BLaER1 treated with 17β-estradiol and CSF1 and Interleukin-3, amounts not matched to agents 10 nM and 100 nM (cell line): ENCODE measurements around the gene PDE3A.

Experiments
- H3K27ac ChIP-seq, 11 experiments: shearing (Covaris generic); formaldehyde crosslinking; 2 replicates each; pipeline ENCODE4 v1.8.1; 2022
- H3K27me3 ChIP-seq, 11 experiments: shearing (Covaris generic); formaldehyde crosslinking; 2 replicates each; pipeline ENCODE4 v1.8.1; 2022
- H3K36me3 ChIP-seq, 11 experiments: shearing (Covaris generic); formaldehyde crosslinking; 2 replicates each; pipeline ENCODE4 v1.8.1; 2022
- H3K4me1 ChIP-seq, 10 experiments: shearing (Covaris generic); formaldehyde crosslinking; 2 replicates each; pipeline ENCODE4 v1.8.1; 2022
- H3K4me2 ChIP-seq, 11 experiments: shearing (Covaris generic); formaldehyde crosslinking; 2 replicates each; pipeline ENCODE4 v1.8.1; 2022
- H3K4me3 ChIP-seq, 10 experiments: shearing (Covaris generic); formaldehyde crosslinking; 2 replicates each; pipeline ENCODE4 v1.8.1; 2022
- H3K9ac ChIP-seq, 11 experiments: shearing (Covaris generic); formaldehyde crosslinking; 2 replicates each; pipeline ENCODE4 v1.8.1; 2022
- H3K9me3 ChIP-seq, 11 experiments: shearing (Covaris generic); formaldehyde crosslinking; replicated peaks in 1 of 11; 2 replicates each; pipeline ENCODE4 v1.8.1; 2022
- H4K20me1 ChIP-seq, 11 experiments: shearing (Covaris generic); formaldehyde crosslinking; 2 replicates each; pipeline ENCODE4 v1.8.1; 2022
- Cebpa-rat ChIP-seq, 11 experiments: shearing (Covaris generic); IDR thresholded peaks; 2 replicates each; pipeline ENCODE4 v1.8.1; 2022

Gene PDE3A

GRCh38 chr12:20695232-20695631, 326.9 kb downstream of the PDE3A start, which contains the start of gene SLCO1C1:
TSS of gene SLCO1C1 (plus strand) at chr12:20695332. CDS start at chr12:20699577, 4,245 bp downstream.
- no peak for TF ChIP-seq Cebpa-rat (IDR thresholded peaks at IDR 0.05)
- H3K4me1 ChIP-seq: no peaks in the 10 kb centered on the region
- H3K9me3 ChIP-seq: no peaks in the 10 kb centered on the region
- H3K36me3 ChIP-seq: no peaks in the 10 kb centered on the region
- no peak within 1 kb of the TSS for H3K27ac ChIP-seq
- no peak within 1 kb of the TSS for H3K4me3 ChIP-seq
- no peaks in the 10 kb centered on the region for H4K20me1 ChIP-seq
- no peaks in the 10 kb centered on the region for H3K27me3 ChIP-seq
- H3K9ac ChIP-seq: no peak within 1 kb of the TSS
- no peak within 1 kb of the TSS for H3K4me2 ChIP-seq

DNA sequence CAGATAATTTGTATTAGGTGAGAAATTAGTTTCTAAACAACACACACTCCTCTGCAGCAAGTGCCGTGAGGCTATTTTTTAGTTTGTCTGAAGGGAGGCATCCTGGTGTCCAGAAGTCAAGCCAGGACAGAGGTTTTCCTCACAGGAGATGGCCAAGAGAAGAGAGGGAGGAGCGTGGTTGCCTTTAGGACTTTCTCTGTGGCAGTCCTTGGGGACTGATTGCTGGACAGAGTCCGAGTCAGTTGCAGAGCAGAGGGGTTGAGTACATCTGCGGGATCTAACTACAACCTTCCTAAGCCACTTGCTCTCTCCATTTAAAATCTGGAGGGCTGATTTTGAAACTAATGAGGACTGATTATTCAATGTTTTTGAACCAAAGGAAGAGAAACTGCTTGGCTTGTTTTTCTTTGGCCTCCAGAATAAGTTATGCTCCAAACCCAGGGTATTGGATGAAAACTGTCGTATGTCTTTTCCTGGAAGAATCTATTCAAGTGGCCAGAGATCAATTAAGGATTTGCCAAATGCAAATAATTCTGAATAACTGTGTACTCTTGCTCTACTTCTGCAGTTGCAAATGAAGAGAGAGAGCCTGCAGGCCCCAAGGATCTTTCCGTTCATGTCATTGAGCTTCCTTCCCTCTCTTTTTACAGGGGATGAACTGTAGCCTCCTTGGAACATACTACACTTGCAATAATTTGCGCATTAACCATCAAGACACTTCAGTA, 328.0 kb downstream of the PDE3A start:
- TF ChIP-seq Cebpa-rat (IDR thresholded peaks at IDR 0.05): no peak
- Histone ChIP-seq H3K9me3 (no peaks in the 10 kb centered on the region), H3K4me1 (no peaks in the 10 kb centered on the region), H3K36me3 (no peaks in the 10 kb centered on the region), H3K4me3 (no peak overlapping the region), H3K27ac (no peak overlapping the region), H3K27me3 (no peaks in the 10 kb centered on the region), H3K4me2 (no peak overlapping the region), H3K9ac (no peak overlapping the region), H4K20me1 (no peaks in the 10 kb centered on the region)

DNA sequence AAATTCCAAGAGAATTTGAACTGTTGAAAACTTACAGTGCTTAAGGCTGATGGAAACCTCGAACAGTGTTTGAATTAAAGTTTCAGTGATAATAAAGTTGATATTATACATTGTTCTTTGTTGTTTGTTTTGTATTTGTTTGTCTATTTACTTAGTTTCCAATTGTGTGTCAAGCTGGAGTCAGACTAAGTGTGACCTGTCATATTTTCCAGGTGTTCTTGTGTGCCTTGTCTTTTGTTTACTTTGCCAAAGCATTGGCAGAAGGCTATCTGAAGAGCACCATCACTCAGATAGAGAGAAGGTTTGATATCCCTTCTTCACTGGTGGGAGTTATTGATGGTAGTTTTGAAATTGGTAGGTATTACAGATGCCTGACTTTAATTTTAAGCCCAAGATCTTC, 332.8 kb downstream of the PDE3A start:
- Histone ChIP-seq H3K9me3 (no peaks in the 10 kb centered on the region), H3K4me2 (no peak overlapping the region), H3K27ac (no peak overlapping the region), H3K36me3 (no peaks in the 10 kb centered on the region), H3K9ac (no peak overlapping the region), H3K27me3 (no peaks in the 10 kb centered on the region), H3K4me1 (no peaks in the 10 kb centered on the region), H3K4me3 (no peak overlapping the region), H4K20me1 (no peaks in the 10 kb centered on the region)
- TF ChIP-seq Cebpa-rat (IDR thresholded peaks at IDR 0.05): no peak

- no peaks in the 10 kb centered on the region for H3K9me3 ChIP-seq
These were observed 336.5 kb downstream of the PDE3A start for GRCh38 chr12:20704860-20705259.

GRCh38 chr12:20711846-20712245, 343.5 kb downstream of the PDE3A start:
- Histone ChIP-seq H3K4me2 (no peak overlapping the region), H3K27ac (no peak overlapping the region), H3K4me1 (no peaks in the 10 kb centered on the region), H3K9ac (no peak overlapping the region), H3K4me3 (no peak overlapping the region), H3K9me3 (no peaks in the 10 kb centered on the region), H3K36me3 (no peaks in the 10 kb centered on the region), H3K27me3 (no peaks in the 10 kb centered on the region), H4K20me1 (no peaks in the 10 kb centered on the region)
- TF ChIP-seq Cebpa-rat (IDR thresholded peaks at IDR 0.05): no peak

More at GRCh38 chr12:20704860-20705259, 336.5 kb downstream of the PDE3A start:
- H4K20me1 ChIP-seq: no peaks in the 10 kb centered on the region
- no peaks in the 10 kb centered on the region for H3K36me3 ChIP-seq
- H3K4me1 ChIP-seq: no peaks in the 10 kb centered on the region
- no peak overlapping the region for H3K4me3 ChIP-seq
- H3K27me3 ChIP-seq: no peaks in the 10 kb centered on the region
- no peak overlapping the region for H3K9ac ChIP-seq
- no peak for TF ChIP-seq Cebpa-rat (IDR thresholded peaks at IDR 0.05)
- no peak overlapping the region for H3K27ac ChIP-seq
- no peak overlapping the region for H3K4me2 ChIP-seq

DNA sequence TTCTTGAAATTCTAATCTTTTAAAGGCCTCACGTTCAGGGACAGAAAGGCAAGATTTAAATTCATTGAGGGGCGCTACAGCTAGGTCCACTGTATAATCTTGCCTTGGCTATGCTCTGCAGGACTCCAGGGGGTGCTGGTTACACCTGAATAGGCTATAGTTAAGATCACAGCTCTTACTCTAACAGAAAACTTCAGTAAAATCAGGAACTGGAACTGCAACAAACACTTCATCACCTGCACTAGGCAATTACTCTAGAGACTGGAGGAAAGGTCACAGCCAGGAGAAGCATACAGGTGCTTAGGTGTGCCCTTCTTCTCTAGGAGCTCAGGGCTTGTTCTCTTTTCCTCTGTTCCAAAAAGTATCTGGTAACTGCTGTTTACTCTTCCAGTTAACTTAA, 347.7 kb downstream of the PDE3A start:
- Histone ChIP-seq H3K36me3 (no peaks in the 10 kb centered on the region), H3K9me3 (no peaks in the 10 kb centered on the region), H3K4me3 (no peak overlapping the region), H3K27ac (no peak overlapping the region), H3K4me1 (no peaks in the 10 kb centered on the region), H3K27me3 (no peaks in the 10 kb centered on the region), H3K4me2 (no peak overlapping the region), H4K20me1 (no peaks in the 10 kb centered on the region), H3K9ac (no peak overlapping the region)
- TF ChIP-seq Cebpa-rat (IDR thresholded peaks at IDR 0.05): no peak

DNA sequence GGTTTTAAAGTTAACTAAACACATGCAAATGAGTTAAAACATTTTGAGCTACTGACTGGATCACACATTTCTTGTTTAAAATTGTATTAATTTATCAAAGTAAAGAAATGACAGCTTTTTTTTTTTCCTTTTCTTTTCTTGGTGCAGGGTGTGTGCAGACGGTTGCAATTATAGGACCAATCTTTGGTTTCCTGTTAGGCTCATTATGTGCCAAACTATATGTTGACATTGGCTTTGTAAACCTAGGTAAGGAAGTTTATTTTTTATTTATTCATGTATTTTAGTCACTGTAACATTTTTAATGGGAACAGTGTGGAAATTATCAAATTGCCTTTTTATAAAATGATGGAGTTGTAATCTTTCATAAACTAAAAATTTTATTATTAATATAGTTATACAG, 348.6 kb downstream of the PDE3A start:
- H3K4me1 ChIP-seq: no peaks in the 10 kb centered on the region
- H3K4me2 ChIP-seq: no peak overlapping the region
- no peaks in the 10 kb centered on the region for H4K20me1 ChIP-seq
- no peak overlapping the region for H3K9ac ChIP-seq
- no peak overlapping the region for H3K27ac ChIP-seq
- no peaks in the 10 kb centered on the region for H3K36me3 ChIP-seq
- TF ChIP-seq Cebpa-rat (IDR thresholded peaks at IDR 0.05): no peak
- H3K9me3 ChIP-seq: no peaks in the 10 kb centered on the region
- H3K4me3 ChIP-seq: no peak overlapping the region
- H3K27me3 ChIP-seq: no peaks in the 10 kb centered on the region

GRCh38 chr12:20718294-20718693, 350.0 kb downstream of the PDE3A start:
- TF ChIP-seq Cebpa-rat (IDR thresholded peaks at IDR 0.05): no peak
- H3K27me3 ChIP-seq: no peaks in the 10 kb centered on the region
- no peaks in the 10 kb centered on the region for H3K36me3 ChIP-seq
- H3K9ac ChIP-seq: no peak overlapping the region
- no peaks in the 10 kb centered on the region for H3K9me3 ChIP-seq
- no peaks in the 10 kb centered on the region for H4K20me1 ChIP-seq
- H3K4me1 ChIP-seq: no peaks in the 10 kb centered on the region
- no peak overlapping the region for H3K4me3 ChIP-seq
- no peak overlapping the region for H3K27ac ChIP-seq
- H3K4me2 ChIP-seq: no peak overlapping the region

GRCh38 chr12:20722142-20722541, 353.8 kb downstream of the PDE3A start:
- TF ChIP-seq Cebpa-rat (IDR thresholded peaks at IDR 0.05): no peak
- Histone ChIP-seq H3K9me3 (no peaks in the 10 kb centered on the region), H3K4me2 (peak overlapping the region in 1 of 11 experiments; percentile 15; a peak in 1 of 22 replicates), H3K27me3 (no peaks in the 10 kb centered on the region), H3K36me3 (no peaks in the 10 kb centered on the region), H3K4me1 (no peaks in the 10 kb centered on the region), H3K27ac (no peak overlapping the region), H3K4me3 (no peak overlapping the region), H4K20me1 (no peaks in the 10 kb centered on the region), H3K9ac (no peak overlapping the region)

DNA sequence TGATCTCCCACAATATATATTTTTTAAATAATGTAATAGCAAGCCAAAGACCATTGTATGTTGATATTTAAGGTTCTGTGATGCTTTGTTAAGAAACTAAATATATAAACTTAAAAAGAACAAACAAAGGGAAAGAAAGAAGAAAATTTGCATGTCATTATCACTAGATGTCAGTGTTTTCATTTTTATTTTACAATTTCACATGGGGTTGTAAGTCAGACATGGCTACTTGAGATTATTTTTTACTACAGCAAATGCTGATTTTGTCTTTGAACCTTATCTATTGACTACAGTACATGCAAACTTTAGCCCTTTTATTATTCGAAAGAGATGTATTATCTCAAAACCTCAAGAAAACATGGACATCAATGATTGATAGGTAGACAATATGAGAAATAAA, 362.9 kb downstream of the PDE3A start:
- no peaks in the 10 kb centered on the region for H4K20me1 ChIP-seq
- H3K4me2 ChIP-seq: no peak overlapping the region
- no peak overlapping the region for H3K4me3 ChIP-seq
- no peak for TF ChIP-seq Cebpa-rat (IDR thresholded peaks at IDR 0.05)
- H3K36me3 ChIP-seq: no peaks in the 10 kb centered on the region
- no peaks in the 10 kb centered on the region for H3K27me3 ChIP-seq
- H3K27ac ChIP-seq: no peak overlapping the region
- no peak overlapping the region for H3K9ac ChIP-seq
- no peaks in the 10 kb centered on the region for H3K4me1 ChIP-seq
- no peaks in the 10 kb centered on the region for H3K9me3 ChIP-seq
